Tibial nerve (tissue), 4 donors: ENCODE data around the gene NUP133. TPM values are rescaled to one million over a fixed set of nuclear protein-coding genes. Genes with fewer than 3 reads are reported as not detected.
"Not testable (repeated sequence)": the region's sequence is repeated elsewhere in the genome, so short reads cannot be mapped to it uniquely, and the experiment has no call there.

ENCODE experiments used
- DNase-seq, 2 donors: peaks; one replicate each; pipeline ENCODE4 v3.0.0-alpha.2; 2019; ENCODE audit warnings: low spot score in 2 of 2
- H3K27ac ChIP-seq, 4 donors: fragments of 200-600 bp; sonication (generic) in 3 of 4; one replicate each; pipeline ENCODE4 v1.5.1; 2017 to 2019; ENCODE audit warnings: mild to moderate bottlenecking in 1 of 4
- H3K27me3 ChIP-seq, 2 donors: fragments of 200-600 bp; sonication (generic) in 1 of 2; one replicate each; pipeline versions ENCODE4 v1.5.1 to v1.6.0; 2017 to 2019
- H3K36me3 ChIP-seq, 3 donors: fragments of 200-600 bp; sonication (generic); one replicate each; pipeline ENCODE4 v1.5.1; 2018 to 2019
- H3K4me1 ChIP-seq, 4 donors: fragments of 200-600 bp; sonication (generic) in 3 of 4; one replicate each; pipeline ENCODE4 v1.5.1; 2017 to 2019
- H3K4me3 ChIP-seq, 4 donors: fragments of 200-600 bp; sonication (generic) in 3 of 4; one replicate each; pipeline ENCODE4 v1.5.1; 2017 to 2019; ENCODE audit warnings: mild to moderate bottlenecking in 1 of 4, moderate library complexity in 1 of 4
- H3K9me3 ChIP-seq, 4 donors: fragments of 200-600 bp; sonication (generic) in 3 of 4; one replicate each; pipeline ENCODE4 v1.5.1; 2017 to 2019
- EP300 ChIP-seq, 2 donors: sonication (generic); formaldehyde crosslinking; IDR thresholded peaks; one replicate each; pipeline ENCODE4 v1.6.1; 2017; ENCODE audit warnings: antibody characterized with exemption in 2 of 2, mild to moderate bottlenecking in 1 of 2
- POLR2A ChIP-seq, 2 donors: fragments of 450-650 bp; IDR thresholded peaks; one replicate each; pipeline ENCODE4 v1.6.1; 2017; ENCODE audit warnings: antibody characterized with exemption in 2 of 2, mild to moderate bottlenecking in 2 of 2, moderate library complexity in 2 of 2
- WGBS, 2 donors: methylation state at CpG; one replicate each; pipeline ENCODE4 v1.1.5; 2018; 5-methylcytosine and 5-hydroxymethylcytosine counted together
- total RNA-seq, 4 donors: library from RNA; depleted of rRNA; stranded (reverse); fragments of >200 nt; gene quantifications; one replicate each; pipeline ENCODE4 v1.1.0, GENCODE V29; 2016
- TF ChIP-seq, protein P1 (sequence below), 5 experiments: fragments of 200-600 bp in 3 of 5; fragments of 450-650 bp in 2 of 5; sonication (generic) in 3 of 5; IDR thresholded peaks; one replicate each; pipeline ENCODE4 v1.5.1; 2016 to 2019; ENCODE audit warnings: antibody characterized with exemption in 5 of 5, mild to moderate bottlenecking in 3 of 5, moderate library complexity in 2 of 5

NUP133 gene
- total RNA-seq, 4 donors from 2014 or later = 24.9 to 56.1 (median 43.2) TPM

DNA sequence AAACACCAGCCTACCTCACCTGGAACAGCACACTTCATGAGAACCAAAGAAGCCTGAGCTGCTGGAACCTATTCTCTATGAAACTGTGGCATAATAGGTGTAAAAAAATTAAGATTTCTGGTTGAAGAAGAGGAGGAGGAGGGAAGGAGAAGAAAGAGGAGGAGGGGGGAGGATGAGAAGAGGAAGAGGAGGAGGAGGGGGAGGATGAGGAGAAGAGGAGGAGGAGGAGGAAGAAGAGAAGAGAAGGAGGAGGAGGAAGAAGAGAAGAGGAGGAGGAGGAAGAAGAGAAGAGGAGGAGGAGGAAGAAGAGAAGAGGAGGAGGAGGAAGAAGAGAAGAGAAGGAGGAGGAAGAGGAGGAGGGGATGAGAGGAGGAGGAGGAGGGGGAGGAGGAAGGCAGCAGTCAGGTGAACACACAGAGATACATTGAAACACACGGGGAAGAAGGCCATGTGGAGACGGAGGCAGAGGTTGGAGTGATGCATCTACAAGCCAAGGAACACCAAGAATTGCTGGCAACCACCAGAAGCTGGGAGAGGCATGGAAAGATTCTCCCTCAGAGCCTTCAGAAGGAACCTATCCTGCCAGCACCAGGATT, 82.5 kb downstream of the NUP133 start:
- Histone ChIP-seq H3K27me3 (peaks cover 3 to 34% of the 10 kb centered on the region in 2 donors), H3K27ac (no peak overlapping the region), H3K4me3 (no peak overlapping the region), H3K4me1 (peaks cover 0 to 3% (median under 1%) of the 10 kb centered on the region in 4 donors), H3K36me3 (no peaks in the 10 kb centered on the region), H3K9me3 (peaks cover 0 to 17% (median 0%) of the 10 kb centered on the region in 4 donors)
- no peak for TF ChIP-seq EP300 (IDR thresholded peaks at IDR 0.05)
- TF ChIP-seq, protein P1, sequence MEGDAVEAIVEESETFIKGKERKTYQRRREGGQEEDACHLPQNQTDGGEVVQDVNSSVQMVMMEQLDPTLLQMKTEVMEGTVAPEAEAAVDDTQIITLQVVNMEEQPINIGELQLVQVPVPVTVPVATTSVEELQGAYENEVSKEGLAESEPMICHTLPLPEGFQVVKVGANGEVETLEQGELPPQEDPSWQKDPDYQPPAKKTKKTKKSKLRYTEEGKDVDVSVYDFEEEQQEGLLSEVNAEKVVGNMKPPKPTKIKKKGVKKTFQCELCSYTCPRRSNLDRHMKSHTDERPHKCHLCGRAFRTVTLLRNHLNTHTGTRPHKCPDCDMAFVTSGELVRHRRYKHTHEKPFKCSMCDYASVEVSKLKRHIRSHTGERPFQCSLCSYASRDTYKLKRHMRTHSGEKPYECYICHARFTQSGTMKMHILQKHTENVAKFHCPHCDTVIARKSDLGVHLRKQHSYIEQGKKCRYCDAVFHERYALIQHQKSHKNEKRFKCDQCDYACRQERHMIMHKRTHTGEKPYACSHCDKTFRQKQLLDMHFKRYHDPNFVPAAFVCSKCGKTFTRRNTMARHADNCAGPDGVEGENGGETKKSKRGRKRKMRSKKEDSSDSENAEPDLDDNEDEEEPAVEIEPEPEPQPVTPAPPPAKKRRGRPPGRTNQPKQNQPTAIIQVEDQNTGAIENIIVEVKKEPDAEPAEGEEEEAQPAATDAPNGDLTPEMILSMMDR (IDR thresholded peaks at IDR 0.05) = no peak
- no peak for TF ChIP-seq POLR2A (IDR thresholded peaks at IDR 0.05)
- no peak for DNase-seq
- 69 to 71% methylated on average over 2 of the region's 2 CpGs for WGBS, 2 donors

DNA sequence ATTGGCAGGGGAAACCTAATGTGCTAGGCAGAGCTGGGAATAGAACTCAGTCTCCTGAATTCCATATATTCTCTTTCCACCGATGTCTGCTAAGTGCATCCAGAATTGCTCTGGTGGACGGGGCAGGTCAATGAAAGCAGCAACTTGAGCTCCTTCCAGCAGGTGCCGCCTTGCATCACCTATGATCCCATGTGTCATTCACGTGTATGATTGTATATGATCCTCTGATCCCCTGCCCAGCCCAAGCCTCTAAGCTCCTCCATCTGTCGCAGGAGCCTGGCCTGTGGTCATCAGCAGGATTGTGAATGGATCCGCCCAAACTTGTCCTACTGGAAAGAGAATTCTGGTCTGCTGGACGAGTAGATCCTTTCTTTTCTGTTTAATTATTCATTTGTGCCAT, 87.4 kb downstream of the NUP133 start:
- peaks cover 0 to 17% (median 0%) of the 10 kb centered on the region in 4 donors for H3K9me3 ChIP-seq
- 82 to 83% methylated on average over 7 of the region's 7 CpGs for WGBS, 2 donors
- no peak overlapping the region for H3K27ac ChIP-seq
- H3K4me1 ChIP-seq = no peaks in the 10 kb centered on the region
- H3K4me3 ChIP-seq = no peak overlapping the region
- DNase-seq = no peak
- no peak for TF ChIP-seq POLR2A (IDR thresholded peaks at IDR 0.05)
- TF ChIP-seq, protein P1 (IDR thresholded peaks at IDR 0.05) = no peak
- peaks cover 0 to 13% of the 10 kb centered on the region in 2 donors for H3K27me3 ChIP-seq
- H3K36me3 ChIP-seq = no peaks in the 10 kb centered on the region

DNA sequence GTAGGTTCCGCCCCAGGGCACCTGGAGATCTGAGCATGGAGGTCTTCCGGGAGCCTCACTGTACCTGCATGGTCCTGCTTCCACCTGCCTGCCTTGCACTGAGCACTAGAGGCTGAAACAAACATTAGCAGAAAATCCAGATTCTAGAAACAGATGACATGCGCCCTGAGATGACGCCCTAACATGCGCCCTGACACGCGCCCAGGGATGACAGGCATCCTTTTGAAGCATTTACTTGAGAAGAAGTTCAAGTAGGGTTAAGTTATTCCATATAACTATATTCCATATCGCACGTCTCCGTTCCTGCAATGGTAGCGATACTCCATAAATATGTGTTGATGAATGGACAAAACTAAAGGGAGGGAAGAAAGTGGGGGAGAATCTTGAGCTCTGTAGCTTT, 87.9 kb downstream of the NUP133 start:
- H3K4me3 ChIP-seq = no peak overlapping the region
- no peaks in the 10 kb centered on the region for H3K36me3 ChIP-seq
- peaks cover 0 to 17% (median 0%) of the 10 kb centered on the region in 4 donors for H3K9me3 ChIP-seq
- no peak for TF ChIP-seq POLR2A (IDR thresholded peaks at IDR 0.05)
- TF ChIP-seq EP300 (IDR thresholded peaks at IDR 0.05) = no peak
- TF ChIP-seq, protein P1 (IDR thresholded peaks at IDR 0.05) = no peak
- H3K4me1 ChIP-seq = no peaks in the 10 kb centered on the region
- H3K27ac ChIP-seq = no peak overlapping the region
- whole genome bisulfite sequencing, 2 donors = 88 to 92% methylated on average over 11 of the region's 11 CpGs
- peaks cover 0 to 12% of the 10 kb centered on the region in 2 donors for H3K27me3 ChIP-seq
- no peak for DNase-seq

- not testable (repeated sequence) for H3K4me3 ChIP-seq, DNase-seq, H3K4me1 ChIP-seq, H3K27ac ChIP-seq, H3K9me3 ChIP-seq, H3K36me3 ChIP-seq
- 67 to 73% methylated on average over 6 of the region's 6 CpGs for WGBS, 2 donors
- H3K27me3 ChIP-seq = peaks cover 0 to 12% of the 10 kb centered on the region in 2 donors
Measured at GRCh38 chr1:229418586-229418985, 89.6 kb downstream of the NUP133 start.

DNA sequence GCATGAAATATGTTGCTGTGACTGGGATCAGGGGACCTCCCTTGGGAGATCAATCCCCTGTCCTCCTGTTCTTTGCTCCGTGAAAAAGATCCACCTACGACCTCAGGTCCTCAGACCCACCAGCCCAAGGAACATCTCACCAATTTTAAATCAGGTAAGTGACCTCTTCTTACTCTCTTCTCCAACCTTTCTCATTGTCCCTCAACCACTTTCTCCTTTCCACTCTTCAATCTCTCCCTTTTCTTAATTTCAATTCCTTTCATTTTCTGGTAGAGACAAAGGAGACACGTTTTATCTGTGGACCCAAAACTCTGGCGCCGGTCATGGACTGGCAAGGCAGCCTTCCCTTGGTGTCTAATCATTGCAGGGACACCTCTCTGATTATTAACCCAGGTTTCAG, 95.3 kb downstream of the NUP133 start:
- H3K9me3 ChIP-seq, H3K4me3 ChIP-seq, DNase-seq, H3K36me3 ChIP-seq, H3K27ac ChIP-seq: not testable (repeated sequence)
- Histone ChIP-seq H3K27me3 (peaks cover 0 to 25% of the 10 kb centered on the region in 2 donors), H3K4me1 (peaks cover 0 to 38% (median 18%) of the 10 kb centered on the region in 4 donors)
- 80 to 84% methylated on average over 5 of the region's 5 CpGs for WGBS, 2 donors

DNA sequence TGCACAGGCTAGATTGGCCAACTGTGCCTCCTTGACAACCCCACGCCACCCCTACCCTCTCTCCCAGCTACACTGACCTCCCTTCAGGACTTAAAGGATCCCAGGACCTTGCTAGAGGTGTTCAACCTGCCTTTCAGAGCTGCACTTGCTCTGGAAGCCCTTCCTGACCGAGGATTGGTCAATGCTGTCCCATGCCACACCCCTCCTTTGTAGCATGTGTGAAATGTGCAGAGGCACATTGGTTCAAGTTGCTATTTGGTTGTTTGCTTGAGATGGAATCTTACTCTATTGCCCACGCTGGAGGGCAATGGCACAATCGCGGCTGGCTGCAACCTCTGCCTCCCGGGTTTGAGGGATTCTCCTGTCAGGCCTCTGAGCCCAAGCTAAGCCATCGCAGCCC, 96.1 kb downstream of the NUP133 start:
- H3K27me3 ChIP-seq = peaks cover 0 to 33% of the 10 kb centered on the region in 2 donors
- H3K4me3 ChIP-seq = no peak overlapping the region
- no peaks in the 10 kb centered on the region for H3K36me3 ChIP-seq
- no peaks in the 10 kb centered on the region for H3K9me3 ChIP-seq
- DNase-seq = no peak
- 82 to 83% methylated on average over 7 of the region's 7 CpGs for WGBS, 2 donors
- TF ChIP-seq, protein P1 (IDR thresholded peaks at IDR 0.05) = no peak
- TF ChIP-seq POLR2A (IDR thresholded peaks at IDR 0.05) (no peak), EP300 (IDR thresholded peaks at IDR 0.05) (no peak)
- H3K4me1 ChIP-seq = peaks cover 0 to 45% (median 26%) of the 10 kb centered on the region in 4 donors
- no peak overlapping the region for H3K27ac ChIP-seq
